GM23248 (cell line): ENCODE results near the gene PRKAR2A. TPM values are rescaled to one million over a fixed set of nuclear protein-coding genes. Genes with fewer than 3 reads are reported as not detected.
"Not testable (repeated sequence)": the region's sequence is repeated elsewhere in the genome, so short reads cannot be mapped to it uniquely, and the experiment has no call there.

Experiments
- DNase-seq: peaks from one replicate; pipeline ENCODE4 v3.0.0-alpha.2; 2015
- H2AFZ ChIP-seq: fragments of 200-600 bp; sonication (generic); 2 replicates; pipeline ENCODE4 v1.6.1; 2016; ENCODE audit warnings: antibody characterized with exemption
- H3F3A ChIP-seq: fragments of 200-600 bp; sonication (generic); 2 replicates; pipeline ENCODE4 v1.6.1; 2016; ENCODE audit warnings: mild to moderate bottlenecking, antibody characterized with exemption, mixed run types; ENCODE audit not compliant: insufficient read depth
- H3K27ac ChIP-seq: fragments of 200-600 bp; sonication (generic); 2 replicates; pipeline ENCODE4 v1.5.1; 2016; ENCODE audit warnings: mild to moderate bottlenecking
- H3K27me3 ChIP-seq: fragments of 200-600 bp; sonication (generic); replicated peaks from 2 replicates; pipeline ENCODE4 v1.6.1; 2016; ENCODE audit warnings: mild to moderate bottlenecking; ENCODE audit not compliant: insufficient read depth
- H3K36me3 ChIP-seq: fragments of 200-600 bp; sonication (generic); 2 replicates; pipeline ENCODE4 v1.6.1; 2016; ENCODE audit warnings: low read depth, mild to moderate bottlenecking
- H3K4me1 ChIP-seq: fragments of 200-600 bp; sonication (generic); 2 replicates; pipeline ENCODE4 v1.6.1; 2016; ENCODE audit warnings: mild to moderate bottlenecking; ENCODE audit not compliant: insufficient read depth
- H3K4me2 ChIP-seq: fragments of 200-600 bp; sonication (generic); one replicate; pipeline ENCODE4 v1.6.1; 2016; ENCODE audit warnings: mild to moderate bottlenecking; ENCODE audit not compliant: unreplicated experiment
- H3K4me3 ChIP-seq: fragments of 200-600 bp; sonication (generic); 2 replicates; pipeline ENCODE4 v1.5.1; 2016; ENCODE audit warnings: mild to moderate bottlenecking
- H3K79me2 ChIP-seq: fragments of 200-600 bp; sonication (generic); 2 replicates; pipeline ENCODE4 v1.6.1; 2016; ENCODE audit warnings: mild to moderate bottlenecking; ENCODE audit not compliant: insufficient read depth
- H3K9ac ChIP-seq: fragments of 200-600 bp; sonication (generic); 2 replicates; pipeline ENCODE4 v1.6.1; 2016; ENCODE audit warnings: mild to moderate bottlenecking
- H3K9me2 ChIP-seq: fragments of 200-600 bp; sonication (generic); 2 replicates; pipeline ENCODE4 v1.6.1; 2016; ENCODE audit warnings: mixed run types, mild to moderate bottlenecking, moderate library complexity; ENCODE audit not compliant: insufficient read depth
- H3K9me3 ChIP-seq: fragments of 200-600 bp; sonication (generic); one replicate; pipeline ENCODE4 v1.6.1; 2017; ENCODE audit warnings: low read depth
- H4K20me1 ChIP-seq: fragments of 200-600 bp; sonication (generic); 2 replicates; pipeline ENCODE4 v1.6.0; 2016; ENCODE audit not compliant: insufficient read depth
- EZH2 ChIP-seq: fragments of 200-600 bp; sonication (generic); IDR thresholded peaks from 2 replicates; pipeline ENCODE4 v1.6.1; 2018; ENCODE audit warnings: antibody characterized with exemption, mild to moderate bottlenecking; ENCODE audit not compliant: insufficient read depth, poor library complexity, severe bottlenecking
- EZH2phosphoT487 ChIP-seq: fragments of 200-600 bp; sonication (generic); IDR thresholded peaks from 2 replicates; pipeline ENCODE4 v1.6.1; 2018; ENCODE audit warnings: antibody characterized with exemption, moderate library complexity, mild to moderate bottlenecking, low read depth; ENCODE audit not compliant: insufficient read depth
- WGBS, 2 experiments: methylation state at CpG; one replicate each; pipeline ENCODE4 v1.1.6; 2015 to 2017; ENCODE audit warnings: low lambda C conversion rate in 2 of 2, low coverage in 1 of 2; ENCODE audit errors: missing lambda C conversion rate in 2 of 2; 5-methylcytosine and 5-hydroxymethylcytosine counted together
- in situ Hi-C: fragments of 300-500 bp; cut with MboI; formaldehyde crosslinking; loops from 2 replicates; pipeline ENCODE4 v1.15.0; 2020
- polyA plus RNA-seq: library from polyadenylated mRNA; unstranded; fragments of >200 nt; fragmentation: Nextera tagmentation; extraction: Ambion mirVana; gene quantifications from 2 replicates; pipeline ENCODE4 v1.2.1, GENCODE V29; 2016
- total RNA-seq: library from RNA; depleted of rRNA; stranded (reverse); fragments of >200 nt; shearing (Covaris generic); gene quantifications from 2 replicates; pipeline ENCODE4 v1.2.3, GENCODE V29; 2014

The PRKAR2A gene
- total and polyA plus RNA-seq, 2 experiments from 2014 or later = 11.8 to 26.8 TPM

- no peak overlapping the region for H2AFZ ChIP-seq
- no peaks in the 10 kb centered on the region for H3K9me2 ChIP-seq
- H4K20me1 ChIP-seq = no peaks in the 10 kb centered on the region
- TF ChIP-seq EZH2phosphoT487 (no peak), EZH2 (no peak)
- in situ Hi-C loops = no loop called here
- H3K4me1 ChIP-seq = no peaks in the 10 kb centered on the region
- no peaks in the 10 kb centered on the region for H3K27me3 ChIP-seq
- H3K27ac ChIP-seq = peak overlapping the region; percentile 19; the same call in 1 of the 2 replicates
- no peaks in the 10 kb centered on the region for H3K79me2 ChIP-seq
- H3F3A ChIP-seq = no peaks in the 10 kb centered on the region
- H3K9ac ChIP-seq = no peak overlapping the region
- peak; percentile 39 for DNase-seq
- H3K36me3 ChIP-seq = peaks cover 12% of the 10 kb centered on the region; the same call in 1 of the 2 replicates
- no peaks in the 10 kb centered on the region for H3K9me3 ChIP-seq
- H3K4me3 ChIP-seq = no peak overlapping the region
- no peak overlapping the region for H3K4me2 ChIP-seq
- WGBS, 2 experiments = 90 to 91% methylated on average over 4 of the region's 4 CpGs
These were observed 63.1 kb downstream of the PRKAR2A start for GRCh38 chr3:48784426-48785120.

- Histone ChIP-seq H2AFZ (no peak overlapping the region), H3K9me3 (no peaks in the 10 kb centered on the region), H3K9me2 (no peaks in the 10 kb centered on the region), H3K9ac (no peak overlapping the region), H3K4me1 (no peaks in the 10 kb centered on the region), H3K79me2 (no peaks in the 10 kb centered on the region), H3K36me3 (peaks cover 12% of the 10 kb centered on the region; the same call in 1 of the 2 replicates), H3K4me3 (no peak overlapping the region), H4K20me1 (no peaks in the 10 kb centered on the region), H3F3A (no peaks in the 10 kb centered on the region), H3K4me2 (no peak overlapping the region), H3K27ac (no peak overlapping the region), H3K27me3 (no peaks in the 10 kb centered on the region)
- no peak for TF ChIP-seq EZH2
- WGBS, 2 experiments = 81 to 87% methylated on average over 6 of the region's 6 CpGs
- no peak for DNase-seq
- in situ Hi-C loops = no loop called here
These were observed 64.4 kb downstream of the PRKAR2A start for GRCh38 chr3:48783304-48783703.

GRCh38 chr3:48782046-48782445 lies 65.6 kb downstream of the PRKAR2A start:
- Histone ChIP-seq H3K27me3 (no peaks in the 10 kb centered on the region), H3K9ac (no peak overlapping the region), H3K27ac (no peak overlapping the region), H3K79me2 (no peaks in the 10 kb centered on the region), H3K4me2 (no peak overlapping the region), H3K4me3 (no peak overlapping the region), H3K9me3 (no peaks in the 10 kb centered on the region), H4K20me1 (no peaks in the 10 kb centered on the region), H3K9me2 (no peaks in the 10 kb centered on the region), H2AFZ (no peak overlapping the region), H3F3A (no peaks in the 10 kb centered on the region), H3K4me1 (no peaks in the 10 kb centered on the region), H3K36me3 (peaks cover 12% of the 10 kb centered on the region)
- DNase-seq = no peak
- TF ChIP-seq EZH2phosphoT487 = no peak
- TF ChIP-seq EZH2 = no peak
- in situ Hi-C loops = no loop called here

- H3K27ac ChIP-seq, H3K36me3 ChIP-seq, H3K27me3 ChIP-seq, H3K4me3 ChIP-seq, H2AFZ ChIP-seq, H3K4me1 ChIP-seq, H3K4me2 ChIP-seq, H3K9me2 ChIP-seq, H3F3A ChIP-seq, H4K20me1 ChIP-seq, H3K9ac ChIP-seq, H3K9me3 ChIP-seq, H3K79me2 ChIP-seq, in situ Hi-C loops, DNase-seq: not testable (repeated sequence)
- WGBS, 2 experiments = 93 to 95% methylated on average over 7 to 8 of the region's 8 CpGs
These were observed 69.1 kb downstream of the PRKAR2A start for GRCh38 chr3:48778565-48778964.

GRCh38 chr3:48776854-48777253 lies 70.8 kb downstream of the PRKAR2A start:
- Histone ChIP-seq H3K79me2 (no peaks in the 10 kb centered on the region), H2AFZ (no peak overlapping the region), H3K4me2 (no peak overlapping the region), H3K27me3 (no peaks in the 10 kb centered on the region), H3K27ac (no peak overlapping the region), H3K36me3 (peaks cover 13% of the 10 kb centered on the region), H3K4me1 (no peaks in the 10 kb centered on the region), H4K20me1 (no peaks in the 10 kb centered on the region), H3K9me2 (no peaks in the 10 kb centered on the region), H3K9me3 (no peaks in the 10 kb centered on the region), H3K4me3 (no peak overlapping the region), H3F3A (no peaks in the 10 kb centered on the region), H3K9ac (no peak overlapping the region)
- TF ChIP-seq EZH2 (no peak), EZH2phosphoT487 (no peak)
- DNase-seq = no peak
- 98 to 99% methylated on average over 4 of the region's 4 CpGs for WGBS, 2 experiments
- in situ Hi-C loops = no loop called here
